WERI-Rb-1 (cell line): ENCODE measurements around the gene AP3S1.

Experiments
- DNase-seq: peaks from one replicate; pipeline ENCODE4 v3.0.0-alpha.2; 2020
- H3K27ac ChIP-seq: fragments of 250-450 bp; sonication (Bioruptor Pico); 2 replicates; pipeline ENCODE4 v1.5.1; 2020; ENCODE audit warnings: mild to moderate bottlenecking, moderate library complexity
- H3K27me3 ChIP-seq: fragments of 250-450 bp; sonication (Bioruptor Pico); 2 replicates; pipeline ENCODE4 v1.5.1; 2021; ENCODE audit warnings: mild to moderate bottlenecking, low read depth, moderate library complexity; ENCODE audit not compliant: insufficient read depth, severe bottlenecking
- H3K36me3 ChIP-seq: fragments of 250-450 bp; sonication (Bioruptor Pico); 2 replicates; pipeline ENCODE4 v1.5.1; 2020; ENCODE audit warnings: mild to moderate bottlenecking, moderate library complexity
- H3K4me3 ChIP-seq: 2 replicates; pipeline ENCODE4 v1.5.1; 2011; ENCODE audit warnings: low read depth, mild to moderate bottlenecking, control low read depth, low read length
- H3K9me3 ChIP-seq: fragments of 250-450 bp; sonication (Bioruptor Pico); 2 replicates; pipeline ENCODE4 v1.5.1; 2021; ENCODE audit warnings: mild to moderate bottlenecking, moderate library complexity; ENCODE audit not compliant: severe bottlenecking
- CTCF ChIP-seq: IDR thresholded peaks from 2 replicates; pipeline ENCODE4 v1.5.1; 2011; ENCODE audit warnings: low read depth, mild to moderate bottlenecking, control low read depth, inconsistent platforms, low read length

The AP3S1 gene

DNA sequence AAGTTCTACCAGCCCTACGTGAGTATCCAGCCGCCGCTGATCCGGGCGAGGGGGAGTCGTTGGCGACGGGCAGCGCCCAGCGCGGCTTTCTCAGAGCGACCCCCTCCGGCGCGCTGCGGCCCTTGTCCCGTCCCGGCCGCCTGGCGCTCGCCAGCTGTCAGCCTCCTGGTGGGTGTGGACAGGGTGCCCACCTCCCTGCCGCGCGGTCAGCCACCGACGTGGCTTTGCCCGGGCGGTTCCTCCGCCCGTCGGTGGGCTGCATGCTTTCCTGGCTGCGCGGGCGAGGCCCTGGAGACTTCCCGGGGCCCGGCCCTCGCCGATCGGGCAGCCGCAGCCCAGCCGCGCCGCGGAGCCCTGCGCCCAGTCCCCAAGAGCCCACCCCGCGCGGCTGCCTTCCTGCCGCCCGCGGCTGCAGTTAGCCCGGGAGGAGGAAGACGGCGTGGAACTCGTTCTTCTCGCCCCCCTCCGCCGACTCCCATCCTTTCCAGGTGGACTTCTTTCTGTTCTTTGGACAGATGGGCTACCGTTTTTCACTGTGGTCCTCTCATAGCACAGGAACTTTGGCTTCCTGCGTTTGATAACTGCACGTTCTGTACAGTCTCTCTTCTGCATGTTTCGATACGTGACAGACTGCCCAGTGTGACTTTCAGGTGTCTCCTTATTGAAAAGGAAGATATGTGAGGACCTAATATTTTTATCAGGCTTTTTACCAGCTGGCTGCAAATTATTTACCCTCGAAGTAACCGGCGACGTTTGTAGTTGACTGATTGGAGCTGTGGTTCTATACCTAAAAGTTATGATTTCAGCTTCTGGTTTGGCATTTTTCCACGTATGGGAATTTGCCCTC lies 577 bp downstream of the AP3S1 start:
- no peaks in the 10 kb centered on the region for H3K27me3 ChIP-seq
- peak; percentile 58 for TF ChIP-seq CTCF
- peak; percentile 82 for DNase-seq
- H3K36me3 ChIP-seq, result peaks cover 8% of the 10 kb centered on the region
- peak overlapping the region; percentile 72 for H3K4me3 ChIP-seq
- peak overlapping the region; percentile 96 for H3K27ac ChIP-seq
- no peaks in the 10 kb centered on the region for H3K9me3 ChIP-seq

- no peak overlapping the region for H3K27ac ChIP-seq
- no peak for TF ChIP-seq CTCF
- H3K4me3 ChIP-seq, result peak overlapping the region; percentile 72
- no peaks in the 10 kb centered on the region for H3K27me3 ChIP-seq
- H3K9me3 ChIP-seq, result no peaks in the 10 kb centered on the region
- H3K36me3 ChIP-seq, result peaks cover 6% of the 10 kb centered on the region
- no peak for DNase-seq
Observed at GRCh38 chr5:115842952-115843351, 1.2 kb downstream of the AP3S1 start.

DNA sequence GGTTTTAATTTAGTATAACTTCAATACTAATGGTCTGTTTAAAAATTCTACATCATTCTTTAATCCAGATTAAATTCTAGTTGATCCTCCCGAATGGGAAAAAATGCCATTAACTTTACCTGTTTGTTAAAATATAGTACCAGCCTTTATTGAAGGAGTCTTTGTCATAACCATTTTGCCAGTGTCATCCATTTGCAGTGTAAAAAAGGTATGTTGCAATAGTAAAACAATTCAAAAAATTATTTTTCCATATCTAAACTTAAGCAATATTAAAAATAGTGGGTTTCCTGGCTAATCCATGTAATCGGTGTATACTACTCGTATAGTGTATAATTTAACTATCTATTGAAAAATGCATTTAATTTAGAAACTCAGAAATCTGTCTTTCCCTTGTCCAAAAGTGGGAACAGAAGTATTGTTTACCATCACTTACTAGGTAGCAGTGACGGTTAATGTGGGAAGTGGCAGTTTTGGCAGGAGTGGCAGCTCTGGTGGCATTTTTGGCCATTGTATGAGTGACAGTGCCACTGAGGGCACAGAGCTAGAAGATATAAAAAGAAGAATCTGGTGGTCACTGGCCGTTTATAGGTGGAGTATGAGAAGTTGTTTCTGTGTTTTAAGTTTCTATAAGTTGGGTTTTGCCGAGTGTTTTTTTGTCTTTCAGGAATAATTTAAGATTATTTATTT lies 1.9 kb downstream of the AP3S1 start:
- no peaks in the 10 kb centered on the region for H3K9me3 ChIP-seq
- H3K4me3 ChIP-seq, result no peak overlapping the region
- H3K27me3 ChIP-seq, result no peaks in the 10 kb centered on the region
- DNase-seq, result no peak
- TF ChIP-seq CTCF, result no peak
- H3K36me3 ChIP-seq, result peaks cover 3% of the 10 kb centered on the region; the same call in 1 of the 2 replicates
- H3K27ac ChIP-seq, result no peak overlapping the region

- Histone ChIP-seq H3K27me3 (no peaks in the 10 kb centered on the region), H3K4me3 (no peak overlapping the region), H3K36me3 (peaks cover 3% of the 10 kb centered on the region; the same call in 1 of the 2 replicates), H3K9me3 (no peaks in the 10 kb centered on the region), H3K27ac (no peak overlapping the region)
- no peak for TF ChIP-seq CTCF
- DNase-seq, result no peak
Observed at GRCh38 chr5:115844321-115844817, 2.6 kb downstream of the AP3S1 start.

DNA sequence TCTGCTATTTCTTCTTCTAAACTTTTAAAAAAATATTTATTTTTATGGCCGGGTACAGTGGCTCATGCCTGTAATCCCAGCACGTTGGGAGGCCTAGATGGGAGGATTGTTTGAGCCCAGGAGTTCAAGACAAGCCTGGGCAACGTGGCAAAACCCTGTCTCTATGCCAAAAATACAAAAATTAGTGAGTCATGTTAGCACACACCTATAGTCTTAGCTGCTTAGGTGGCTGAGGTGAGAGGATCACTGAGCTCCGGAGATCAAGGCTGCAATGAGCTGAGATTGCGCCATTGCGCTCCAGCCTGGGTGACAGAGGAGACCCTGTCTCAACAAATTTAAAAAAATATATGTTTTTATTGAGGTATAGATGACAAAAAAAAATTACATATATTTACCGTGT lies 5.6 kb downstream of the AP3S1 start:
- Histone ChIP-seq H3K36me3 (no peaks in the 10 kb centered on the region), H3K9me3 (no peaks in the 10 kb centered on the region), H3K27ac (no peak overlapping the region), H3K27me3 (no peaks in the 10 kb centered on the region), H3K4me3 (no peak overlapping the region)
- DNase-seq, result no peak
- TF ChIP-seq CTCF, result no peak
